ENCODE measurements around the gene ZFYVE16.

- TF ChIP-seq CTCF (IDR thresholded peaks at IDR 0.05; ENCODE audit: low read length) (no peak), EZH2 (optimal IDR thresholded peaks at IDR 0.05; ENCODE audit: low read depth, low read length) (no peak), EZH2phosphoT487 (IDR thresholded peaks at IDR 0.05; ENCODE audit: low read length) (no peak)
Observed at GRCh38 chr5:80516826-80517225, 109.0 kb downstream of the ZFYVE16 start.

All from MM.1S (cell line).